Measurements from ENCODE around the gene SUMO4. TPM values are rescaled to one million over a fixed set of nuclear protein-coding genes. Genes with fewer than 3 reads are reported as not detected.

Gene SUMO4
- total RNA-seq, 1 experiment from 2014 or later: 2.4 TPM

DNA sequence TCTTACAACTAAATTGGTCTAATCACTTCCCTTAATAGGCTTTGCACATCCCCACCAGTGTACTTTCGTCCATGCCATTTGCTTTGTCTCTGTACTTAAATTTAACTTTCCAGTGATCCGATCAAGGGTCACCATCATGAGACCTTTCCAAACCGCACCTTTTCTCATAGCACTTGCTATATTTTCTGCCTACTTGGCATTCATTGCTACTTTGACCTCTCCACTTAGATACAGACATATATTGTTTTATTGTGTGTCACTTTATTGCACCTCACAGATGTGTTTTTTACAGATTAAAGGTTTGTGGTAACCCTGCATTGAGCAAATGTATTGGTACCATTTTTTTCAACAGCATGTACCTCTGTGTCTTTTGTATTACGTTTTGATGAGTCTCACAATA, 14.8 kb downstream of the SUMO4 start:
- H3K4me1 ChIP-seq (ENCODE audit: low read length): no peaks in the 10 kb centered on the region
- DNase-seq: no peak

DNA sequence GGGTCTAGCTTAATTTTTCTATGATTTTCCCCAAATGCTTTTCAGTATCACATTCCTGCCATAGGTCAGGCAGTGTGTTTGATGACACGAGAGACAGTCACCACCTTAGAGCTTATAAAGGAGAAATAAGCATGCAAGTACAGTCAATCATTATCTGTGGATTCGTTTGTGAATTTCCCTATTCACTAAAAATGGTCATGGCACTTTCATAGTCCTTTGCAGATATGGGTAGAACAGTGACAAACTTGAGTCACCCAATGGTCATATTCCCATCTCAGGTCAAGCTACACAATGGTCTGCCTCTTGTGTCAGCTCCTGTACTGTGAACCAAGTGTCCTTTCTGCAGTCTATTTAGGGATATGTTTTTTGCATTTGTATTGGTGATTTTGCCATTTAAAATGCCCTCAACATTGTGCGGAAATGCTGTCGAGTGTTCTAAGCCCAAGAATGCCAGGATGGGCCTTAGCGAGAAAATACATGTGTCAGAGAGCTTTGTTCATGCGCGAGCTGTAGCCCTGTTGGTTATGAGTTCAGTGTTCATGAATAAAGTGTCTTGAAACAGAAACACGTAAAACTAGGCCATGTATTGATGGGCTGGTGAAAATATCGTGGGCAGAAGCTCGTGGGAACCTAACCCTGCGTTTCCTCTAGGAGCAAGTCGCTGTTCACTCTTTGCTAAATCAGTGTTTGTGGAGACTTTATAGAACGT, 19.8 kb downstream of the SUMO4 start:
- H3K9me3 ChIP-seq (ENCODE audit: low read length): no peaks in the 10 kb centered on the region
- no peaks in the 10 kb centered on the region for H3K36me3 ChIP-seq (ENCODE audit: insufficient read depth, low read length)
- no peak overlapping the region for H2AFZ ChIP-seq (ENCODE audit: low read length)
- no peaks in the 10 kb centered on the region for H3K27me3 ChIP-seq (ENCODE audit: low read length)
- no peaks in the 10 kb centered on the region for H3K9me2 ChIP-seq (replicated peaks; ENCODE audit: insufficient read depth, low read length)
- no peak overlapping the region for H3K27ac ChIP-seq (ENCODE audit: low read length)
- H3K4me3 ChIP-seq (ENCODE audit: low read length): no peak overlapping the region
- DNase-seq: no peak
- H4K20me1 ChIP-seq (ENCODE audit: insufficient read depth, low read depth, low read length): no peaks in the 10 kb centered on the region
- no peaks in the 10 kb centered on the region for H3K79me2 ChIP-seq (ENCODE audit: low read length)
- peaks cover 6% of the 10 kb centered on the region; the same call in 1 of the 2 replicates for H3K4me1 ChIP-seq (ENCODE audit: low read length)
- no peak overlapping the region for H3K4me2 ChIP-seq (ENCODE audit: low read depth, low read length, poor library complexity, severe bottlenecking)
- H3K9ac ChIP-seq (ENCODE audit: low read length): no peak overlapping the region

More for the DNA sequence above, 14.8 kb downstream of the SUMO4 start:
- Histone ChIP-seq H3K9me3 (ENCODE audit: low read length) (no peaks in the 10 kb centered on the region), H4K20me1 (ENCODE audit: insufficient read depth, low read depth, low read length) (no peaks in the 10 kb centered on the region), H3K27me3 (ENCODE audit: low read length) (no peaks in the 10 kb centered on the region), H2AFZ (ENCODE audit: low read length) (no peak overlapping the region), H3K79me2 (ENCODE audit: low read length) (no peaks in the 10 kb centered on the region), H3K4me2 (ENCODE audit: low read depth, low read length, poor library complexity, severe bottlenecking) (no peak overlapping the region), H3K4me3 (ENCODE audit: low read length) (no peak overlapping the region), H3K9ac (ENCODE audit: low read length) (no peak overlapping the region), H3K36me3 (ENCODE audit: insufficient read depth, low read length) (peaks cover 5% of the 10 kb centered on the region; the same call in 1 of the 2 replicates), H3K9me2 (replicated peaks; ENCODE audit: insufficient read depth, low read length) (no peaks in the 10 kb centered on the region), H3K27ac (ENCODE audit: low read length) (no peak overlapping the region)

DNA sequence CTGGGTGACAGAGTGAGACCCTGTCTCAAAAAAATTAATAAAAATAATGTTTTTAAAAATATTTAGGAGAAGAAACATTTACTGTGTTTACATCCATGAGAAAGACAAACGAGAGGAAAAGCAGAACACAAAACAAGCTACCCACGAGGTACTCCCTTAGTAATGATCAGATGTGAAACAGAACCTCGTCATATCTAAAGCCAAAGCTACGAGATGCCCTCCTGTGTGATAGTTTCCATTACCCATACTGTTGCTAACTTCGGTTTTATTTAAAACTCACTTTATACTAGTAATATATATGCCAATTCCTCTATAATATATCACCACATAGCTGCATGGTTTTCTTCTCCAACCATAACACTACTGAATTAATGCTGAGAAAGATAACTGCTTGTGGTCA, 21.1 kb downstream of the SUMO4 start:
- H3K9ac ChIP-seq (ENCODE audit: low read length): no peak overlapping the region
- no peaks in the 10 kb centered on the region for H3K27me3 ChIP-seq (ENCODE audit: low read length)
- H2AFZ ChIP-seq (ENCODE audit: low read length): no peak overlapping the region
- H3K27ac ChIP-seq (ENCODE audit: low read length): no peak overlapping the region
- no peaks in the 10 kb centered on the region for H3K9me2 ChIP-seq (replicated peaks; ENCODE audit: insufficient read depth, low read length)
- no peaks in the 10 kb centered on the region for H3K79me2 ChIP-seq (ENCODE audit: low read length)
- DNase-seq: no peak
- H3K4me2 ChIP-seq (ENCODE audit: low read depth, low read length, poor library complexity, severe bottlenecking): no peak overlapping the region
- peaks cover 6% of the 10 kb centered on the region; the same call in 1 of the 2 replicates for H3K4me1 ChIP-seq (ENCODE audit: low read length)
- no peaks in the 10 kb centered on the region for H3K36me3 ChIP-seq (ENCODE audit: insufficient read depth, low read length)
- H3K9me3 ChIP-seq (ENCODE audit: low read length): no peaks in the 10 kb centered on the region
- H4K20me1 ChIP-seq (ENCODE audit: insufficient read depth, low read depth, low read length): no peaks in the 10 kb centered on the region
- no peak overlapping the region for H3K4me3 ChIP-seq (ENCODE audit: low read length)

DNA sequence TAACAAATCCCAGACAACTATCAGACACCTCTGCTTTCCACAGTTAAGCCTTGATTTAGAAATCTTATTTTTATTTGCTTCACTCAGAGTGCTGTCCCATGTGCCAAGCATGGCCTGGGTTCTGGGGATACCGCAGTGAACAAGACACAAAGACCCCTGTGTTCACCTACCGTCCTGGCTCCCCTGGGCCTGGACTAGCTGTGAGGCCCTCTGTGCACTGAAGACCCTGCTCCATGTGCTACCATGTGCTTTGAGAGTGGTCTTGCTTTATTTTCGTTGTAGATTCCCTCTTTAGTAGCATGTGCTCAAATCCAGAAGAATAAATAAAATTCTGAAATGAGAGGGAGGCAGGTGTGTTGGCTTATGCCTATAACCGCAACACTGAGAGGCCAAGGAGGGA, 22.5 kb downstream of the SUMO4 start:
- Histone ChIP-seq H3K4me2 (ENCODE audit: low read depth, low read length, poor library complexity, severe bottlenecking) (no peak overlapping the region), H3K27ac (ENCODE audit: low read length) (no peak overlapping the region), H3K79me2 (ENCODE audit: low read length) (no peaks in the 10 kb centered on the region), H3K9me2 (replicated peaks; ENCODE audit: insufficient read depth, low read length) (no peaks in the 10 kb centered on the region), H3K27me3 (ENCODE audit: low read length) (no peaks in the 10 kb centered on the region), H3K9me3 (ENCODE audit: low read length) (no peaks in the 10 kb centered on the region), H2AFZ (ENCODE audit: low read length) (no peak overlapping the region), H3K36me3 (ENCODE audit: insufficient read depth, low read length) (no peaks in the 10 kb centered on the region), H3K4me3 (ENCODE audit: low read length) (no peak overlapping the region), H4K20me1 (ENCODE audit: insufficient read depth, low read depth, low read length) (no peaks in the 10 kb centered on the region), H3K4me1 (ENCODE audit: low read length) (peaks cover 6% of the 10 kb centered on the region; the same call in 1 of the 2 replicates), H3K9ac (ENCODE audit: low read length) (no peak overlapping the region)
- DNase-seq: no peak

DNA sequence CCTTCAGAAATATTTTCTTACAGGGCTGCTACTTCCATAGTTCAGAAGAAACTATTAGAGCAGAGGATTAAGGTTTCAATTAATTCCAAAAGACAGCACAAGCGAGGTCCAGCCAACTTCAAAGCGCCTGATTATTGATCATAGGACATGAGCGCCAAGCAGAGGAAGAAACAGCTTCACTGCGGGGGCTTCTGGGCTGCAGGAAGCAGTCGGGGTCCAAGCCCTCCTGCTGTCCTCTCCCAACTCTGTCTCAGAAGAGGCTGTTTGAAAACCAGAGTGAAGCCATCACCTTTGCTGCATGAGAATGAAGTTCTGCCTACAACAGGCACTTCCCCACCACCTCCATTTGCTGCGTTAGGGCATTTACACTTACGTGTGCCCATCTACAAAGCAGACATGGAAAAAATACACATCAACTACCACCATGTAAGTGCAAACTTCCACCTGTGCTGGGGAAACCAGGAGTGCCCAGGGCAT, 23.9 kb downstream of the SUMO4 start:
- Histone ChIP-seq H3K9me3 (ENCODE audit: low read length) (no peaks in the 10 kb centered on the region), H3K4me1 (ENCODE audit: low read length) (peaks cover 6% of the 10 kb centered on the region; the same call in 1 of the 2 replicates), H3K36me3 (ENCODE audit: insufficient read depth, low read length) (no peaks in the 10 kb centered on the region), H3K4me2 (ENCODE audit: low read depth, low read length, poor library complexity, severe bottlenecking) (no peak overlapping the region), H3K79me2 (ENCODE audit: low read length) (no peaks in the 10 kb centered on the region), H3K27me3 (ENCODE audit: low read length) (no peaks in the 10 kb centered on the region), H2AFZ (ENCODE audit: low read length) (no peak overlapping the region), H3K9me2 (replicated peaks; ENCODE audit: insufficient read depth, low read length) (no peaks in the 10 kb centered on the region), H3K27ac (ENCODE audit: low read length) (no peak overlapping the region), H4K20me1 (ENCODE audit: insufficient read depth, low read depth, low read length) (no peaks in the 10 kb centered on the region), H3K4me3 (ENCODE audit: low read length) (no peak overlapping the region), H3K9ac (ENCODE audit: low read length) (no peak overlapping the region)
- no peak for DNase-seq

DNA sequence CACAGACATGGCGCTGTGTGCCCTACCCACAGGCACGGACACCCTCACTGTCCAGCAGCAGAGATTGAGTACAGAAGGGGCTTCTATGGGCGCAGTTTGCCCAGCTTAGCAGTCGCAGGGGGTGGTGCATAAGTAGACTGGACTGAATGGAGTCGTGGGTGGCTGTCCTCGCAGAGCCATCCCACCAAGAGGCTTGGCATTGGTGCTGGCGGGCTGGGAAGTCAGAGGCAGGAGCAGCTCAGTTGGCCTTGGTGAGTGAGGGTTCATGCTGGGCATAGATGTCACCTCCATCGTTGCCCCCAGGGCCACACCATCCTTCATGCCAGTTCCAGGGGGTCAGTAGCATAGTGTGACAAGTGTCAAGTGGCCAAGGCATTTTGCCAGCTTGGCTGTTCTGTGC, 25.2 kb downstream of the SUMO4 start:
- no peaks in the 10 kb centered on the region for H3K9me3 ChIP-seq (ENCODE audit: low read length)
- no peaks in the 10 kb centered on the region for H3K27me3 ChIP-seq (ENCODE audit: low read length)
- no peaks in the 10 kb centered on the region for H4K20me1 ChIP-seq (ENCODE audit: insufficient read depth, low read depth, low read length)
- H3K9me2 ChIP-seq (replicated peaks; ENCODE audit: insufficient read depth, low read length): no peaks in the 10 kb centered on the region
- H2AFZ ChIP-seq (ENCODE audit: low read length): no peak overlapping the region
- DNase-seq: no peak
- no peaks in the 10 kb centered on the region for H3K36me3 ChIP-seq (ENCODE audit: insufficient read depth, low read length)
- peaks cover 6% of the 10 kb centered on the region; the same call in 1 of the 2 replicates for H3K4me1 ChIP-seq (ENCODE audit: low read length)
- no peak overlapping the region for H3K9ac ChIP-seq (ENCODE audit: low read length)
- no peaks in the 10 kb centered on the region for H3K79me2 ChIP-seq (ENCODE audit: low read length)
- H3K27ac ChIP-seq (ENCODE audit: low read length): no peak overlapping the region
- H3K4me3 ChIP-seq (ENCODE audit: low read length): no peak overlapping the region
- H3K4me2 ChIP-seq (ENCODE audit: low read depth, low read length, poor library complexity, severe bottlenecking): no peak overlapping the region

DNA sequence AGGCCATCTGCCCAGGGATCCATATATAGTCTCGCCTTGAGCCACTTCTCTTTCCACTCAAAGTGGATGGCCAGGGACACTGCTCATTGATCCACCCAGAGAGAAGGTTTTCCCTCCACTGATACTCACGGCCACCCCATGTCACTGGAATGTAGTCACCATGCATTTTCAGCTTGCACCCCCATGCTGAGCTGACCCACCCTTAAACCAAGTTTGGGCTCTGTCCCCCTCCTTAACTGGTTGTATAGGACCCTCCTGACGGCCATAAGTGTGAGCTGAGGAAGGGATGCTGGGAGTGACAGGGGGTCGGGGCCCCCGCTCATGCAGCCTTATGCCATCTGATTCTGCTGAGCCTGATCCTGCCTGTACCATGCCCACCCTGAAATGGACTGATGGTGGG, 25.7 kb downstream of the SUMO4 start:
- H3K79me2 ChIP-seq (ENCODE audit: low read length): no peaks in the 10 kb centered on the region

DNA sequence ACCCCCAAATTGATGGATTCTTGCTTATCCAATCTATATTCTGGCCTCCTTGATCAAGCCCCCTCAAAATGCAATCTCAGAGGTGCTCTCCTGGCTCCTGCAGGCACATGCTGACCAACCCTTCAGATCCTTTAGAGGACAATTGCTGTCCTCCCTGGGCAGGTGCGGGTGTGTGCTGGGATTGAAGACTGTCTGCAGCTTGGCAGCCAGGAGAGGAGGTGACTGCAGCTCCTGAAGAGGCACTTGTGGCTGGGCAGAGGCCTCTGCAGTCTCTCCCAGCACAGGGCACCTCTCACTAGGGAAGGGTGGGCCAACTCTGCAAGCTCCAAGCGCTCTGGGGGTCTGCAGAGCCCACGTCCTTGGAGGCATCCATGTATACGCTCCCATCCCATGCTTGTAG, 28.5 kb downstream of the SUMO4 start:
- no peaks in the 10 kb centered on the region for H3K79me2 ChIP-seq (ENCODE audit: low read length)
- no peaks in the 10 kb centered on the region for H4K20me1 ChIP-seq (ENCODE audit: insufficient read depth, low read depth, low read length)
- no peak overlapping the region for H3K9ac ChIP-seq (ENCODE audit: low read length)
- H3K4me1 ChIP-seq (ENCODE audit: low read length): peaks cover 8% of the 10 kb centered on the region
- H3K36me3 ChIP-seq (ENCODE audit: insufficient read depth, low read length): no peaks in the 10 kb centered on the region
- H3K4me3 ChIP-seq (ENCODE audit: low read length): no peak overlapping the region
- no peak for DNase-seq
- H3K9me2 ChIP-seq (replicated peaks; ENCODE audit: insufficient read depth, low read length): no peaks in the 10 kb centered on the region
- no peaks in the 10 kb centered on the region for H3K27me3 ChIP-seq (ENCODE audit: low read length)
- no peak overlapping the region for H3K4me2 ChIP-seq (ENCODE audit: low read depth, low read length, poor library complexity, severe bottlenecking)
- no peak overlapping the region for H2AFZ ChIP-seq (ENCODE audit: low read length)
- no peaks in the 10 kb centered on the region for H3K9me3 ChIP-seq (ENCODE audit: low read length)
- H3K27ac ChIP-seq (ENCODE audit: low read length): no peak overlapping the region

More for the DNA sequence above, 25.7 kb downstream of the SUMO4 start:
- H3K4me3 ChIP-seq (ENCODE audit: low read length): no peak overlapping the region
- H3K4me2 ChIP-seq (ENCODE audit: low read depth, low read length, poor library complexity, severe bottlenecking): no peak overlapping the region
- no peaks in the 10 kb centered on the region for H3K9me3 ChIP-seq (ENCODE audit: low read length)
- H3K36me3 ChIP-seq (ENCODE audit: insufficient read depth, low read length): no peaks in the 10 kb centered on the region
- no peaks in the 10 kb centered on the region for H4K20me1 ChIP-seq (ENCODE audit: insufficient read depth, low read depth, low read length)
- peaks cover 6% of the 10 kb centered on the region; the same call in 1 of the 2 replicates for H3K4me1 ChIP-seq (ENCODE audit: low read length)
- no peaks in the 10 kb centered on the region for H3K9me2 ChIP-seq (replicated peaks; ENCODE audit: insufficient read depth, low read length)
- no peak for DNase-seq
- no peak overlapping the region for H3K9ac ChIP-seq (ENCODE audit: low read length)
- H3K27me3 ChIP-seq (ENCODE audit: low read length): no peaks in the 10 kb centered on the region
- no peak overlapping the region for H3K27ac ChIP-seq (ENCODE audit: low read length)
- H2AFZ ChIP-seq (ENCODE audit: low read length): no peak overlapping the region
